Activated effector memory CD4-positive, alpha-beta T cell treated with anti-CD3 and anti-CD28 coated beads, Interleukin-2, amount 50 U/mL, for 16 hours (primary cell): Measurements from ENCODE around the gene ZNF300.
"Not testable (repeated sequence)": the region's sequence is repeated elsewhere in the genome, so short reads cannot be mapped to it uniquely, and the experiment has no call there.

Experiments
- DNase-seq: peaks from one replicate; pipeline ENCODE4 v3.0.0-alpha.2; 2020

Gene ZNF300

GRCh38 chr5:150845185-150845859 is 59.5 kb downstream of the ZNF300 start:
- not testable (repeated sequence) for DNase-seq
